ENCODE measurements around the gene SELE. TPM values are rescaled to one million over a fixed set of nuclear protein-coding genes. Genes with fewer than 3 reads are reported as not detected.

Gene SELE
- polyA plus RNA-seq, 1 donor: 0.84 TPM

- whole genome bisulfite sequencing (ENCODE audit: insufficient coverage, low lambda C conversion rate): no CpG with 5 or more reads among the region's 2 CpGs
- Histone ChIP-seq H3K4me1 (ENCODE audit: control insufficient read depth, insufficient read depth, low read length) (no peaks in the 10 kb centered on the region), H3K27me3 (ENCODE audit: control insufficient read depth, insufficient read depth, low read length) (peaks cover 12% of the 10 kb centered on the region), H3K9me3 (ENCODE audit: control insufficient read depth, low read depth, low read length) (no peaks in the 10 kb centered on the region), H3K36me3 (ENCODE audit: control insufficient read depth, insufficient read depth, low read length) (no peaks in the 10 kb centered on the region), H3K27ac (ENCODE audit: low read length) (no peak overlapping the region), H3K4me3 (ENCODE audit: low read length) (no peak overlapping the region)
- DNase-seq: no peak
These were observed 29.1 kb downstream of the SELE start for GRCh38 chr1:169704797-169705196.

- no peak overlapping the region for H3K27ac ChIP-seq (ENCODE audit: low read length)
- 90% methylated on average over 2 of the region's 2 CpGs for WGBS (ENCODE audit: insufficient coverage, low lambda C conversion rate)
- no peak overlapping the region for H3K4me3 ChIP-seq (ENCODE audit: low read length)
- H3K27me3 ChIP-seq (ENCODE audit: control insufficient read depth, insufficient read depth, low read length): no peaks in the 10 kb centered on the region
- H3K4me1 ChIP-seq (ENCODE audit: control insufficient read depth, insufficient read depth, low read length): no peaks in the 10 kb centered on the region
- H3K9me3 ChIP-seq (ENCODE audit: control insufficient read depth, low read depth, low read length): no peaks in the 10 kb centered on the region
- H3K36me3 ChIP-seq (ENCODE audit: control insufficient read depth, insufficient read depth, low read length): no peaks in the 10 kb centered on the region
- no peak for DNase-seq
These were observed 32.4 kb downstream of the SELE start for GRCh38 chr1:169701261-169702005.

GRCh38 chr1:169699707-169700106 is 34.2 kb downstream of the SELE start:
- Histone ChIP-seq H3K27ac (ENCODE audit: low read length) (no peak overlapping the region), H3K36me3 (ENCODE audit: control insufficient read depth, insufficient read depth, low read length) (no peaks in the 10 kb centered on the region), H3K27me3 (ENCODE audit: control insufficient read depth, insufficient read depth, low read length) (peaks cover 2% of the 10 kb centered on the region), H3K4me1 (ENCODE audit: control insufficient read depth, insufficient read depth, low read length) (no peaks in the 10 kb centered on the region), H3K4me3 (ENCODE audit: low read length) (no peak overlapping the region), H3K9me3 (ENCODE audit: control insufficient read depth, low read depth, low read length) (no peaks in the 10 kb centered on the region)
- DNase-seq: no peak
- 100% methylated on average over 1 of the region's 3 CpGs for whole genome bisulfite sequencing (ENCODE audit: insufficient coverage, low lambda C conversion rate)

GRCh38 chr1:169698976-169699375 is 34.9 kb downstream of the SELE start:
- no peak overlapping the region for H3K27ac ChIP-seq (ENCODE audit: low read length)
- DNase-seq: no peak
- H3K4me3 ChIP-seq (ENCODE audit: low read length): no peak overlapping the region
- no peaks in the 10 kb centered on the region for H3K9me3 ChIP-seq (ENCODE audit: control insufficient read depth, low read depth, low read length)
- H3K36me3 ChIP-seq (ENCODE audit: control insufficient read depth, insufficient read depth, low read length): no peaks in the 10 kb centered on the region
- no peaks in the 10 kb centered on the region for H3K4me1 ChIP-seq (ENCODE audit: control insufficient read depth, insufficient read depth, low read length)
- 80% methylated on average over 2 of the region's 3 CpGs for WGBS (ENCODE audit: insufficient coverage, low lambda C conversion rate)
- peaks cover 2% of the 10 kb centered on the region for H3K27me3 ChIP-seq (ENCODE audit: control insufficient read depth, insufficient read depth, low read length)

GRCh38 chr1:169697755-169698154 is 36.1 kb downstream of the SELE start:
- Histone ChIP-seq H3K4me3 (ENCODE audit: low read length) (no peak overlapping the region), H3K9me3 (ENCODE audit: control insufficient read depth, low read depth, low read length) (no peaks in the 10 kb centered on the region), H3K36me3 (ENCODE audit: control insufficient read depth, insufficient read depth, low read length) (no peaks in the 10 kb centered on the region), H3K27me3 (ENCODE audit: control insufficient read depth, insufficient read depth, low read length) (peaks cover 2% of the 10 kb centered on the region), H3K27ac (ENCODE audit: low read length) (no peak overlapping the region), H3K4me1 (ENCODE audit: control insufficient read depth, insufficient read depth, low read length) (no peaks in the 10 kb centered on the region)
- WGBS (ENCODE audit: insufficient coverage, low lambda C conversion rate): 80% methylated on average over 1 of the region's 1 CpG
- no peak for DNase-seq

- Histone ChIP-seq H3K27ac (ENCODE audit: low read length) (no peak overlapping the region), H3K27me3 (ENCODE audit: control insufficient read depth, insufficient read depth, low read length) (peaks cover 2% of the 10 kb centered on the region), H3K9me3 (ENCODE audit: control insufficient read depth, low read depth, low read length) (no peaks in the 10 kb centered on the region), H3K4me3 (ENCODE audit: low read length) (no peak overlapping the region), H3K4me1 (ENCODE audit: control insufficient read depth, insufficient read depth, low read length) (no peaks in the 10 kb centered on the region), H3K36me3 (ENCODE audit: control insufficient read depth, insufficient read depth, low read length) (no peaks in the 10 kb centered on the region)
- DNase-seq: no peak
- WGBS (ENCODE audit: insufficient coverage, low lambda C conversion rate): 70% methylated on average over 1 of the region's 3 CpGs
These were observed 37.4 kb downstream of the SELE start for GRCh38 chr1:169696273-169697100.

GRCh38 chr1:169694304-169695075 is 39.4 kb downstream of the SELE start:
- H3K27ac ChIP-seq (ENCODE audit: low read length): no peak overlapping the region
- H3K4me3 ChIP-seq (ENCODE audit: low read length): no peak overlapping the region
- no peaks in the 10 kb centered on the region for H3K9me3 ChIP-seq (ENCODE audit: control insufficient read depth, low read depth, low read length)
- H3K4me1 ChIP-seq (ENCODE audit: control insufficient read depth, insufficient read depth, low read length): no peaks in the 10 kb centered on the region
- WGBS (ENCODE audit: insufficient coverage, low lambda C conversion rate): 85% methylated on average over 3 of the region's 5 CpGs
- H3K27me3 ChIP-seq (ENCODE audit: control insufficient read depth, insufficient read depth, low read length): peaks cover 2% of the 10 kb centered on the region
- DNase-seq: no peak
- no peaks in the 10 kb centered on the region for H3K36me3 ChIP-seq (ENCODE audit: control insufficient read depth, insufficient read depth, low read length)

GRCh38 chr1:169692756-169693460 is 41.0 kb downstream of the SELE start:
- no peak for DNase-seq
- H3K27ac ChIP-seq (ENCODE audit: low read length): no peak overlapping the region
- H3K4me1 ChIP-seq (ENCODE audit: control insufficient read depth, insufficient read depth, low read length): no peaks in the 10 kb centered on the region
- H3K36me3 ChIP-seq (ENCODE audit: control insufficient read depth, insufficient read depth, low read length): no peaks in the 10 kb centered on the region
- peaks cover 2% of the 10 kb centered on the region for H3K27me3 ChIP-seq (ENCODE audit: control insufficient read depth, insufficient read depth, low read length)
- no peaks in the 10 kb centered on the region for H3K9me3 ChIP-seq (ENCODE audit: control insufficient read depth, low read depth, low read length)
- WGBS (ENCODE audit: insufficient coverage, low lambda C conversion rate): no CpG with 5 or more reads among the region's 4 CpGs
- H3K4me3 ChIP-seq (ENCODE audit: low read length): no peak overlapping the region

GRCh38 chr1:169690489-169690888 is 43.4 kb downstream of the SELE start:
- Histone ChIP-seq H3K36me3 (ENCODE audit: control insufficient read depth, insufficient read depth, low read length) (no peaks in the 10 kb centered on the region), H3K4me3 (ENCODE audit: low read length) (no peak overlapping the region), H3K9me3 (ENCODE audit: control insufficient read depth, low read depth, low read length) (no peaks in the 10 kb centered on the region), H3K27ac (ENCODE audit: low read length) (no peak overlapping the region), H3K4me1 (ENCODE audit: control insufficient read depth, insufficient read depth, low read length) (no peaks in the 10 kb centered on the region), H3K27me3 (ENCODE audit: control insufficient read depth, insufficient read depth, low read length) (peaks cover 2% of the 10 kb centered on the region)
- no peak for DNase-seq

GRCh38 chr1:169689395-169689794 is 44.5 kb downstream of the SELE start:
- Histone ChIP-seq H3K27me3 (ENCODE audit: control insufficient read depth, insufficient read depth, low read length) (no peaks in the 10 kb centered on the region), H3K4me3 (ENCODE audit: low read length) (no peak overlapping the region), H3K9me3 (ENCODE audit: control insufficient read depth, low read depth, low read length) (no peaks in the 10 kb centered on the region), H3K4me1 (ENCODE audit: control insufficient read depth, insufficient read depth, low read length) (no peaks in the 10 kb centered on the region), H3K27ac (ENCODE audit: low read length) (no peak overlapping the region), H3K36me3 (ENCODE audit: control insufficient read depth, insufficient read depth, low read length) (no peaks in the 10 kb centered on the region)
- no peak for DNase-seq
- WGBS (ENCODE audit: insufficient coverage, low lambda C conversion rate): no CpG with 5 or more reads among the region's 2 CpGs
